Hepatocyte (in vitro differentiated cells): ENCODE data around the gene ALX4.

ENCODE experiments used
- EZH2 ChIP-seq: fragments of 200-600 bp; sonication (generic); IDR thresholded peaks from 2 replicates; pipeline ENCODE4 v1.6.1; 2016; ENCODE audit warnings: antibody characterized with exemption, mild to moderate bottlenecking, borderline replicate concordance
- EZH2phosphoT487 ChIP-seq: fragments of 200-600 bp; sonication (generic); IDR thresholded peaks from one replicate; pipeline ENCODE4 v1.6.1; 2018; ENCODE audit warnings: antibody characterized with exemption, mild to moderate bottlenecking, low read depth, moderate library complexity; ENCODE audit not compliant: unreplicated experiment, severe bottlenecking
- TF ChIP-seq, protein P1 (sequence below): fragments of 200-600 bp; sonication (generic); IDR thresholded peaks from 2 replicates; pipeline ENCODE4 v1.5.1; 2016; ENCODE audit warnings: antibody characterized with exemption, mild to moderate bottlenecking; ENCODE audit not compliant: poor library complexity

DNA sequence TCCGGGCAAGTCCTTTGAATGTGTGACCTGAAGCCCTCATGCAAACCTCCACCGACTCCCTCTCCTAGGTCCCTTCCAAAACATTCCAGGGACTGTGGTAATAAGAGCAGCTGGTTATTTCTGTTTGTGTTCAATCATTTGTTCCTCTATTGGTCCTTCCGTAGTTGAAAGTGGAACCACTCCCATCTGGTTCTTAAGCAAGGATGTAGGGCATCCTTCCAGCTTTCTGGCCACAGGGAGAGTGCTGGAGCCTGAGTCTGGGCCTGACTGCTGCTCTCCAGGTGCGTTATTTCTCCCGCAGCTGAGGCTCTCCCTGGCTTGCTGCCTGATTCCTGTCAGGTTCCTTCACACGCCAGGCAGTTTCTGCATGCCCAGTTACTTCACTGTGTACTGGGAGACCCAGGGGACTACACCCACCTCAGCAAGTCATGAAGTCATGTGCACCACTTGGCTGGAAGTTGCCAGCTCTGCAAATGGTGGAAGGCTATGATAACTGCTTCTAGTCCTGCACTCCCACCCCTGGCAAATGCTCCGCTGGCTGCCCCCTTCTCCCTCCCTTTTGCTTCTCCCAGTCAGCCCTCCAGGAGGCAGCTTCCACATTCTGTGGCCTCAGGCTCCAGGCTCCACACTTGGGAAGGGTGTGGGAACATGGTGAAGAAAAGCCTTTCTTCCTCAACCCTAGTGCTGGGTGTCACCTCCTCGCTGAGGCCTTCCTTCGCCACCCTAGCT is 4.0 kb upstream of the ALX4 start:
- TF ChIP-seq, protein P1, sequence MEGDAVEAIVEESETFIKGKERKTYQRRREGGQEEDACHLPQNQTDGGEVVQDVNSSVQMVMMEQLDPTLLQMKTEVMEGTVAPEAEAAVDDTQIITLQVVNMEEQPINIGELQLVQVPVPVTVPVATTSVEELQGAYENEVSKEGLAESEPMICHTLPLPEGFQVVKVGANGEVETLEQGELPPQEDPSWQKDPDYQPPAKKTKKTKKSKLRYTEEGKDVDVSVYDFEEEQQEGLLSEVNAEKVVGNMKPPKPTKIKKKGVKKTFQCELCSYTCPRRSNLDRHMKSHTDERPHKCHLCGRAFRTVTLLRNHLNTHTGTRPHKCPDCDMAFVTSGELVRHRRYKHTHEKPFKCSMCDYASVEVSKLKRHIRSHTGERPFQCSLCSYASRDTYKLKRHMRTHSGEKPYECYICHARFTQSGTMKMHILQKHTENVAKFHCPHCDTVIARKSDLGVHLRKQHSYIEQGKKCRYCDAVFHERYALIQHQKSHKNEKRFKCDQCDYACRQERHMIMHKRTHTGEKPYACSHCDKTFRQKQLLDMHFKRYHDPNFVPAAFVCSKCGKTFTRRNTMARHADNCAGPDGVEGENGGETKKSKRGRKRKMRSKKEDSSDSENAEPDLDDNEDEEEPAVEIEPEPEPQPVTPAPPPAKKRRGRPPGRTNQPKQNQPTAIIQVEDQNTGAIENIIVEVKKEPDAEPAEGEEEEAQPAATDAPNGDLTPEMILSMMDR: no peak
- no peak for TF ChIP-seq EZH2
- TF ChIP-seq EZH2phosphoT487: no peak
